Mammary epithelial cell (primary cell): ENCODE data around the gene PXYLP1.

Experiments used
- CTCF ChIP-seq, 2 donors: IDR thresholded peaks in 1 of 2; conservative IDR thresholded peaks in 1 of 2; 2 replicates each; pipeline ENCODE4 v1.5.1; 2011 to 2012; ENCODE audit warnings: inconsistent platforms in 2 of 2, low read length in 2 of 2, mild to moderate bottlenecking in 2 of 2, control low read depth in 1 of 2, low read depth in 1 of 2; ENCODE audit not compliant: insufficient read depth in 1 of 2; ENCODE audit errors: extremely low read depth in 1 of 2
- EZH2 ChIP-seq: IDR thresholded peaks from 2 replicates; pipeline ENCODE4 v1.6.1; 2012; ENCODE audit warnings: low read length, inconsistent platforms, borderline replicate concordance

- TF ChIP-seq CTCF (conservative IDR thresholded peaks at IDR 0.05 in 1 of 2, IDR thresholded peaks at IDR 0.05 in 1 of 2; ENCODE audit: extremely low read depth in 1 of 2, insufficient read depth in 1 of 2, low read depth in 1 of 2, low read length in 2 of 2) (no peak), EZH2 (no peak)
Measured at GRCh38 chr3:141183606-141184005, 48.0 kb upstream of the PXYLP1 start.
